ENCODE data around the gene NOS1AP.

NOS1AP gene

GRCh38 chr1:162077648-162078299, 8.3 kb downstream of the NOS1AP start:
- Histone ChIP-seq H3K79me2 (ENCODE audit: insufficient read depth, low read length) (no peaks in the 10 kb centered on the region), H3K9me2 (ENCODE audit: low read depth, low read length) (no peaks in the 10 kb centered on the region), H3F3A (ENCODE audit: insufficient read depth, low read length) (no peaks in the 10 kb centered on the region), H3K27me3 (ENCODE audit: insufficient read depth, low read length) (no peaks in the 10 kb centered on the region), H3K9me3 (ENCODE audit: low read length) (no peaks in the 10 kb centered on the region), H3K4me3 (ENCODE audit: low read depth, low read length, poor library complexity, severe bottlenecking) (no peak overlapping the region), H2AFZ (ENCODE audit: low read length) (no peak overlapping the region), H3K36me3 (ENCODE audit: insufficient read depth, low read length) (no peaks in the 10 kb centered on the region), H3K4me1 (ENCODE audit: insufficient read depth, low read length, severe bottlenecking) (no peaks in the 10 kb centered on the region), H3K27ac (ENCODE audit: low read depth, low read length, poor library complexity, severe bottlenecking) (no peak overlapping the region), H4K20me1 (ENCODE audit: insufficient read depth, low read length) (no peaks in the 10 kb centered on the region), H3K9ac (ENCODE audit: low read length) (no peak overlapping the region), H3K4me2 (ENCODE audit: low read length) (no peak overlapping the region)
- TF ChIP-seq CTCF (IDR thresholded peaks at IDR 0.05; ENCODE audit: low read length) (no peak), EZH2 (IDR thresholded peaks at IDR 0.05; ENCODE audit: borderline replicate concordance, low read length) (no peak)

GRCh38 chr1:162079030-162079429, 9.5 kb downstream of the NOS1AP start:
- no peaks in the 10 kb centered on the region for H3K9me3 ChIP-seq (ENCODE audit: low read length)
- no peak for TF ChIP-seq EZH2 (IDR thresholded peaks at IDR 0.05; ENCODE audit: borderline replicate concordance, low read length)
- TF ChIP-seq CTCF (IDR thresholded peaks at IDR 0.05; ENCODE audit: low read length) = no peak
- H3K4me3 ChIP-seq (ENCODE audit: low read depth, low read length, poor library complexity, severe bottlenecking) = no peak overlapping the region
- no peak overlapping the region for H2AFZ ChIP-seq (ENCODE audit: low read length)
- H3F3A ChIP-seq (ENCODE audit: insufficient read depth, low read length) = no peaks in the 10 kb centered on the region
- no peaks in the 10 kb centered on the region for H3K36me3 ChIP-seq (ENCODE audit: insufficient read depth, low read length)
- no peaks in the 10 kb centered on the region for H3K4me1 ChIP-seq (ENCODE audit: insufficient read depth, low read length, severe bottlenecking)
- no peaks in the 10 kb centered on the region for H3K27me3 ChIP-seq (ENCODE audit: insufficient read depth, low read length)
- no peaks in the 10 kb centered on the region for H3K79me2 ChIP-seq (ENCODE audit: insufficient read depth, low read length)
- no peaks in the 10 kb centered on the region for H4K20me1 ChIP-seq (ENCODE audit: insufficient read depth, low read length)
- no peak overlapping the region for H3K27ac ChIP-seq (ENCODE audit: low read depth, low read length, poor library complexity, severe bottlenecking)
- no peaks in the 10 kb centered on the region for H3K9me2 ChIP-seq (ENCODE audit: low read depth, low read length)
- no peak overlapping the region for H3K4me2 ChIP-seq (ENCODE audit: low read length)
- H3K9ac ChIP-seq (ENCODE audit: low read length) = no peak overlapping the region

DNA sequence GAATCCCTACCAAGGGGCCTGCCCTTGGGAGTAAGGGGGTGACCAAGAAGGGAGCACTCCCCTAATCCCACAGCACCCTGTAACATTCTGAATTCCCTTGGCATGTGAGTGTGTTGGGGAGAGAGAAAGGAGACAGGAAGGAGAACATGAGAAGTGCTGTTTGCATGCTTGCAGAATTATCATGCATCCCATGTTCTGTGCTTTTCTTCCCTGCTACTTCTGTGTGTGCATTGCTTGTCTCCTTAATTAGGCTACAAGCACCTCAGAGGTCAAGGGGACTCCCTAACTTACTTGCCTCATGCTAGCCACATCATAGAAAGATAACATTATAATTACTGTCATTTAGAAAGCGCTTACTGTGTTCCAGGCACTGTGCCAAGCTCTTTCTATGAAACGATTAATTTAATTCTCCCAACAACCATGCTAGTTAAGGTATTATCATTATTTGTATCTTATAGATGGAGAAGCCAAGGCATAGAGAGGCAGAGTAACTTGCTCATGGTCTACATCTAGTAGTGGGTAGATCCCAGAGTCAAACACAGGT, 11.1 kb downstream of the NOS1AP start:
- no peaks in the 10 kb centered on the region for H3K4me1 ChIP-seq (ENCODE audit: insufficient read depth, low read length, severe bottlenecking)
- H3F3A ChIP-seq (ENCODE audit: insufficient read depth, low read length) = no peaks in the 10 kb centered on the region
- H3K4me3 ChIP-seq (ENCODE audit: low read depth, low read length, poor library complexity, severe bottlenecking) = no peak overlapping the region
- H3K27me3 ChIP-seq (ENCODE audit: insufficient read depth, low read length) = no peaks in the 10 kb centered on the region
- H3K9ac ChIP-seq (ENCODE audit: low read length) = no peak overlapping the region
- no peak for TF ChIP-seq CTCF (IDR thresholded peaks at IDR 0.05; ENCODE audit: low read length)
- TF ChIP-seq EZH2 (IDR thresholded peaks at IDR 0.05; ENCODE audit: borderline replicate concordance, low read length) = no peak
- no peaks in the 10 kb centered on the region for H3K36me3 ChIP-seq (ENCODE audit: insufficient read depth, low read length)
- H3K27ac ChIP-seq (ENCODE audit: low read depth, low read length, poor library complexity, severe bottlenecking) = no peak overlapping the region
- H3K4me2 ChIP-seq (ENCODE audit: low read length) = no peak overlapping the region
- no peaks in the 10 kb centered on the region for H3K79me2 ChIP-seq (ENCODE audit: insufficient read depth, low read length)
- no peak overlapping the region for H2AFZ ChIP-seq (ENCODE audit: low read length)
- no peaks in the 10 kb centered on the region for H4K20me1 ChIP-seq (ENCODE audit: insufficient read depth, low read length)
- H3K9me3 ChIP-seq (ENCODE audit: low read length) = no peaks in the 10 kb centered on the region
- no peaks in the 10 kb centered on the region for H3K9me2 ChIP-seq (ENCODE audit: low read depth, low read length)

All from OCI-LY1 (cell line).